ENCODE data around the gene ATP10A.

DNA sequence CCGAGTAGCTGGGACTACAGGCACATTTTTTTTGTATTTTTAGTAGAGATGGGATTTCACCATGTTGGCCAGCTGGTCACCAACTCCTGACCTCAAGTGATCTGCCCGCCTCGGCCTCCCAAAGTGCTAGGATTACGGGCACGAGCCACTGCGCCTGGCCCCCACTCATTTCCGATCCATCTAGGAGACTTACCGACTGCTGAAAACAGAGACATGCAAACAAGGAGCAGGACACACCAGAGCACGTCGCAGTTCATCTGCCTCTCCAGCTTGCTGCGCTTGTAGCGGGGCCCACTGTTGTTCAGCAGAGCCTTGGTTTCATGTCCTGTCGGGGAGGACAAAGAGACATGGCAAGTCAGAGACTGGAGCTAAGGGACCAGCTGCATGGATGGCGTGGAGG, 137.4 kb downstream of the ATP10A start:
- TF ChIP-seq CTCF (IDR thresholded peaks at IDR 0.05) (no peak), POLR2AphosphoS5 (IDR thresholded peaks at IDR 0.05) (no peak), POLR2A (IDR thresholded peaks at IDR 0.05) (no peak)
